Peyer's patch (tissue), 4 donors: ENCODE data around the gene RNF187. TPM values are rescaled to one million over a fixed set of nuclear protein-coding genes. Genes with fewer than 3 reads are reported as not detected.

Experiments used
- DNase-seq, 3 donors: peaks; one replicate each; pipeline ENCODE4 v3.0.0-alpha.2; 2017 to 2019
- H3K27ac ChIP-seq, 4 donors: fragments of 200-600 bp; sonication (generic); one replicate each; pipeline ENCODE4 v1.5.1; 2016 to 2019
- H3K27me3 ChIP-seq, 2 donors: fragments of 200-600 bp; sonication (generic); one replicate each; pipeline ENCODE4 v1.5.1; 2019
- H3K36me3 ChIP-seq, 3 donors: fragments of 200-600 bp; sonication (generic); one replicate each; pipeline ENCODE4 v1.5.1; 2016 to 2019
- H3K4me1 ChIP-seq, 4 donors: fragments of 200-600 bp; sonication (generic); one replicate each; pipeline ENCODE4 v1.5.1; 2016 to 2019
- H3K4me3 ChIP-seq, 4 donors: fragments of 200-600 bp; sonication (generic); 1 replicate in 3 of 4; 2 replicates in 1 of 4; pipeline ENCODE4 v1.5.1; 2016 to 2019; ENCODE audit warnings: mild to moderate bottlenecking in 1 of 4
- H3K9me3 ChIP-seq, 4 donors: fragments of 200-600 bp; sonication (generic); one replicate each; pipeline ENCODE4 v1.5.1; 2016 to 2019; ENCODE audit warnings: mild to moderate bottlenecking in 1 of 4
- POLR2A ChIP-seq, 2 donors: fragments of 450-650 bp; IDR thresholded peaks; one replicate each; pipeline ENCODE4 v1.5.1; 2017; ENCODE audit warnings: antibody characterized with exemption in 2 of 2, mild to moderate bottlenecking in 2 of 2, moderate library complexity in 2 of 2
- total RNA-seq, 4 donors: library from RNA; depleted of rRNA; stranded (reverse); fragments of >200 nt; gene quantifications; one replicate each; pipeline ENCODE4 v1.1.0, GENCODE V29; 2016
- TF ChIP-seq, protein P1 (sequence below), 6 experiments: fragments of 450-650 bp in 4 of 6; fragments of 200-600 bp in 2 of 6; sonication (generic) in 1 of 6; IDR thresholded peaks; one replicate each; pipeline ENCODE4 v1.5.1; 2017 to 2019; ENCODE audit warnings: antibody characterized with exemption in 6 of 6, mild to moderate bottlenecking in 3 of 6, moderate library complexity in 1 of 6

Gene RNF187
- total RNA-seq, 4 donors from 2014 or later = 28.9 to 38.9 (median 37.3) TPM

DNA sequence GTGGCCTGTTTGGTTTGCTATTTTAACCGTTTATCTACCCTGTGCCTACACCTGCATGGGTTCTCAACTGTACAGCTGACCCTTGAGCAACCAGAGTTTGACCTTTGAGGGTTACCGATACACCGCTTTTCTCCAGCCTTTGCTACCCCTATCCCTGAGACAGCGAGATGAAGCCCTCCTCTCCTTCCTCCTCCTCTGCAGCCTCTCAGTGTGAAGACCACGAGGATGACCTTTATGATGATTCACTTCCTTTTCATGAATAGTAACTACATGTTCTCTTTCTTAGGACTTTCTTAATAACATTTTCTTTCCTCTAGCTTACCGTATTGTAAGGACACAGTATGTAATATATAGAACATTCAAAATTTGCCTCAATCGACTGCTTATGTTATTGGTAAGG, 14.5 kb upstream of the RNF187 start:
- H3K4me3 ChIP-seq = no peak overlapping the region
- no peak for DNase-seq
- no peak for TF ChIP-seq POLR2A (IDR thresholded peaks at IDR 0.05)
- TF ChIP-seq, protein P1, sequence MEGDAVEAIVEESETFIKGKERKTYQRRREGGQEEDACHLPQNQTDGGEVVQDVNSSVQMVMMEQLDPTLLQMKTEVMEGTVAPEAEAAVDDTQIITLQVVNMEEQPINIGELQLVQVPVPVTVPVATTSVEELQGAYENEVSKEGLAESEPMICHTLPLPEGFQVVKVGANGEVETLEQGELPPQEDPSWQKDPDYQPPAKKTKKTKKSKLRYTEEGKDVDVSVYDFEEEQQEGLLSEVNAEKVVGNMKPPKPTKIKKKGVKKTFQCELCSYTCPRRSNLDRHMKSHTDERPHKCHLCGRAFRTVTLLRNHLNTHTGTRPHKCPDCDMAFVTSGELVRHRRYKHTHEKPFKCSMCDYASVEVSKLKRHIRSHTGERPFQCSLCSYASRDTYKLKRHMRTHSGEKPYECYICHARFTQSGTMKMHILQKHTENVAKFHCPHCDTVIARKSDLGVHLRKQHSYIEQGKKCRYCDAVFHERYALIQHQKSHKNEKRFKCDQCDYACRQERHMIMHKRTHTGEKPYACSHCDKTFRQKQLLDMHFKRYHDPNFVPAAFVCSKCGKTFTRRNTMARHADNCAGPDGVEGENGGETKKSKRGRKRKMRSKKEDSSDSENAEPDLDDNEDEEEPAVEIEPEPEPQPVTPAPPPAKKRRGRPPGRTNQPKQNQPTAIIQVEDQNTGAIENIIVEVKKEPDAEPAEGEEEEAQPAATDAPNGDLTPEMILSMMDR (IDR thresholded peaks at IDR 0.05) = no peak
- H3K27ac ChIP-seq = no peak overlapping the region
- peaks cover 0 to 18% of the 10 kb centered on the region in 2 donors for H3K27me3 ChIP-seq
- no peaks in the 10 kb centered on the region for H3K36me3 ChIP-seq
- peaks cover 0 to 5% (median 0%) of the 10 kb centered on the region in 4 donors for H3K4me1 ChIP-seq
- H3K9me3 ChIP-seq = no peaks in the 10 kb centered on the region

DNA sequence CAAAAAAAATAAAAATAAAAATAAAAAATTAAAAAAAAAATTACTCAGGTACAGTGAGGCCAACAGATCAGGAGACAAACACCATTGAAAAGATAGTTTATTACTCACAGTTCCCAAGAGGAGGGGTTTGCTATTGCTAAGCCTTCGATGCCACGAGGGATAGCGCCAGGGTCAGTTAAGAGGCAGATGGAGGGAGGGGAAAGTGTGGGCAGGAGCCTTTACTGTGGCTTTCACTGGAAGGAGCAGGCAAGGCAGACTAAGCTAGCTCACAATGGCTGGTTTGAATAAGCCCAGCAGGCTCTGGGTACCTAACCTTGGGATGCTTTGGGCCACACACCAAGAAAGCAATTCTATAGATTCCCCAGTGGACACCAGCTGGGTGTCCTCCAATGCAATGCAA, 12.7 kb upstream of the RNF187 start:
- H3K9me3 ChIP-seq = no peaks in the 10 kb centered on the region
- no peak overlapping the region for H3K27ac ChIP-seq
- TF ChIP-seq, protein P1 (IDR thresholded peaks at IDR 0.05) = no peak
- no peak for TF ChIP-seq POLR2A (IDR thresholded peaks at IDR 0.05)
- H3K36me3 ChIP-seq = no peaks in the 10 kb centered on the region
- H3K27me3 ChIP-seq = peaks cover 0 to 17% of the 10 kb centered on the region in 2 donors
- peaks cover 0 to 10% (median 4%) of the 10 kb centered on the region in 4 donors for H3K4me1 ChIP-seq
- DNase-seq = no peak
- no peak overlapping the region for H3K4me3 ChIP-seq

DNA sequence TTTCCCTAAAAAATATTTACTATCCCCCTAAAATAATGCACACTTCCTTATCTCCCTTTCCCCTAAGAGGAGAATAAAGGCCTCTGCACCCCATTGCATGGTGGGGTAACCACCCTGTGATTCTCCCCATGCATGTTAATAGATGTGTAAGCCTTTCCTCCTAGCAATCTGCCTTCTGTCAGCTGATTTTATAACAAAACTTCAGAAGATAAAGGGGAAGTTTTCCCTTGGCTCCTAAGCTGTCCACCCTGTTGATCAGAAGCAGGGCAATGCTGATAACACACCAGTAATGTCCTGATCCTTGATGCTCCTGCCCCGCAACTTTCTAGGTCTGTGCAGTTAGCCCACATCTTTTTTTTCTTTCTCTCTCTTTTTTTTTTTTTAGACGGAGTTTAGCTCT, 11.4 kb upstream of the RNF187 start:
- H3K27ac ChIP-seq = no peak overlapping the region
- H3K9me3 ChIP-seq = no peaks in the 10 kb centered on the region
- no peak for DNase-seq
- no peak overlapping the region for H3K4me3 ChIP-seq
- H3K4me1 ChIP-seq = peaks cover 0 to 11% (median 5%) of the 10 kb centered on the region in 4 donors
- TF ChIP-seq, protein P1 (IDR thresholded peaks at IDR 0.05) = no peak
- TF ChIP-seq POLR2A (IDR thresholded peaks at IDR 0.05) = no peak
- no peaks in the 10 kb centered on the region for H3K36me3 ChIP-seq
- H3K27me3 ChIP-seq = peaks cover 0 to 8% of the 10 kb centered on the region in 2 donors

DNA sequence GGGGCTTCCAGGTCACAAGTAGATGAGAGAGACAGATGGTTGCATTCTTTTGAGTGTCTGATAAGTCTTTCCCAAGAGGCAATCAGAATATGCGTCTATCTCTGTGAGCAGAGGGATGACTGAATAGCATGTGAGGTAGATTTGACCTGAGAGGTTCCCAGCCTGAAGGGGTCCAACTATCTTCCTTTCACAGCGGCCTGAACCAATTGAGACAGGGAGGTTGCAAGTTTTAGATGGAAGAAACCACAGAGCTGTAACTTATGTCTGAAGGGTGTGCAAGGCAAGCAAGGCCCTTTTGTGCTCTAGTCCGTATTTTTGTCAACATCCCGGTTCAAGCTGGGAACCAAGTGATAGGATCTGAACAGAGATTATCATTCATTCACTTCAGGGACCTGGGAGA, 9.9 kb upstream of the RNF187 start:
- no peak overlapping the region for H3K27ac ChIP-seq
- TF ChIP-seq, protein P1 (IDR thresholded peaks at IDR 0.05) = no peak
- TF ChIP-seq POLR2A (IDR thresholded peaks at IDR 0.05) = no peak
- H3K36me3 ChIP-seq = no peaks in the 10 kb centered on the region
- peaks cover 0 to 9% (median 3%) of the 10 kb centered on the region in 4 donors for H3K4me1 ChIP-seq
- H3K4me3 ChIP-seq = no peak overlapping the region
- H3K27me3 ChIP-seq = no peaks in the 10 kb centered on the region
- DNase-seq = no peak
- H3K9me3 ChIP-seq = no peaks in the 10 kb centered on the region

DNA sequence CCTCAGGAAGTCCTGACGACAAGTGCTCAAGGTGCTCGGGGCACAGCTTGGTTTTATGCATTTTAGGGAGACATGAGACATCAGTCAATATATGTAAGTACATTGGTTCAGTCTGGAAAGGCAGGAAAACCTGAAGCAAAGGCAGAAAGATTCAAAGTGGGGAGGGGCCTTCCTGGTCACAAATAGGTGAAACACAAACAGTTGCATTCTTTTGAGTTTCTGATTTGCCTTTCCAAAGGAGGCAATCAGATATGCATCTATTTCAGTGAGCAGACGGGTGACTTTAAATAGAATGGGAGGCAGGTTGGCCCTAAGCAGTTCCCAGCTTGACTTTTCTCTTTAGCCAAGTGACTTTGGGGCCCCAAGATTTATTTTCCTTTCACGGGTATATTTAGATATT, 8.9 kb upstream of the RNF187 start:
- Histone ChIP-seq H3K27ac (no peak overlapping the region), H3K4me3 (no peak overlapping the region), H3K4me1 (peaks cover 0 to 9% (median 3%) of the 10 kb centered on the region in 4 donors), H3K27me3 (no peaks in the 10 kb centered on the region), H3K36me3 (no peaks in the 10 kb centered on the region), H3K9me3 (no peaks in the 10 kb centered on the region)
- DNase-seq = no peak
- TF ChIP-seq, protein P1 (IDR thresholded peaks at IDR 0.05) = no peak
- TF ChIP-seq POLR2A (IDR thresholded peaks at IDR 0.05) = no peak
